SKM-1 treated with dmso at 0.1 percent for 144 hours (cell line): ENCODE measurements around the gene RPL9.
"Not testable (repeated sequence)": the region's sequence is repeated elsewhere in the genome, so short reads cannot be mapped to it uniquely, and the experiment has no call there.

Experiments used
- DNase-seq: peaks from one replicate; lab custom pipeline; 2025; ENCODE audit not compliant: unreplicated experiment; lab: John Stamatoyannopoulos, UW

The RPL9 gene

DNA sequence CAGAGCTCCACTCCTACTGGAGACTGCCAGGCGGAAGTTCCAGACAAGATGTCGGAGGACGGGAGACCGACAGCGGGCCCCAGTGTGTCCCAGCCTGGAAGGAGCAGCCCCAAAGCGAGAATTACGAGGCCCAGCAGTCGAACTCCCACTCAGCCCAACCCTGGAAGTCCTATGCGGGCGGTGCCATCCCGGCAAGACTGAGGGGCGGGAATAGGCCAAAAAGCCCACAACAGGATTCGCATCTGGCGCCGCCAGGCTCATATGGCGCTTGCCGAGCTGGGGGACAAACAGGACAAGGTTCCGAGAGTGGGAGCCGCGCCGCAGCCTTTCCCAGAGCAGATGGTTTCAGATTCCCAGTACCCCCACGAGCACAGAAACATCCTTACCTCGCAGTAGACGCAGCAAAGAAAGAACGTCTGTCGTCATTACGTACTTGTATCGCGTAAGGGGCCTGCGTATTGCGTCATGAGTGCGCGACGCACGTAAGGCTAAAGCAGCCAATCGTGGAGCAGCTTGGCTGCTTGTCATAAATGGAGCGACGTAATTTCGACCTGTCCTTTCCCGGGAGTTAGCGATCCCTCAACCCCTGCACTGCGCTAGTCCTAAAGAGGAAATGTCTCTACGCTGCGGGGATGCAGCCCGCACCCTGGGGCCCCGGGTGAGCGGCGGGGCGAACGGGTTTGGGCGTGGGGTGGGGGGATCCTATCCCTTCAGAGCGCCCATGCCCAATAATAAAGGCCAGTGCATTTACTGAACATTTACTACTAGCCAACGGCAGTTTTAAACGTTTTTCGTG, at the start of gene RPL9, which contains the start of gene LIAS:
Gene RPL9, minus strand, starts transcription at position 418 of the 796 bp plus-strand sequence. CDS start 483 bp downstream, outside the sequence.
Gene LIAS, plus strand, starts transcription at position 552 of the 796 bp plus-strand sequence. Its CDS starts 62 bp downstream, at position 614.
- peak; percentile 94 for DNase-seq

DNA sequence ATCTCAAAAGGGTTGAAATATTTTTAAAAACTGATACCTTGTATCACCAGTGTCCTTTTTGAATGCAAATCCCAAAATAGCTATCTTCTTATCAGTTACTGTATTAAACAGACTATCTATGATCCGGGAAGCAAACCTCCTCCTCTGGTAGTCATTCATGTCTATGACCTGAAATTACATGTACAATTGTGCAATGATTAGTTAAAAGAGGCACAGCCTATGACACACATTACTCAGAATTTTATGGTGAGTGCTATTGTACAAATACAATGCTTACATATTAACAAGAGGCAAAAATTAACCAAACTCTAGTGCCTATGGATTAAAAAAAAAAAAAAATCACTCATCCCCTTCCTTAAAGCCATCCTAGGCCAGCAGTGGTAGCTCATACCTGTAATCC, 46.9 kb upstream of the RPL9 start:
- DNase-seq = no peak

DNA sequence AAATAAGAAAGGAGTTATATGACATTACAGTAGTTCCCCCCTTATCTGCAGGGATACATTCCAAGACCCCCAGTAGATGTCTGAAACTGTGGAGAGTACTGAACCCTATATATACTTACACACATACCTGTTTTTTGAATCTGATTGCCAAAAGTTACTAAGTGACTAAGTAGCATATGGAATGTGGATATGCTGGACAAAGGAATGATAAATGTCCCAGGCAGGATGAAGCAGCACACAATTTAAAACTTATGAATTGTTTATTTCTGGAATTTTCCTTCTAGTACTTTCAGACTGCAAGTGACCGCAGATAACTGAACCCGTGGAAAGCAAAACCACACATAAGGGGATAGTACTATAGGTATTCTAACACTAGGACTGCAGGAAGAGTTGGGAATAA, 45.8 kb upstream of the RPL9 start:
- no peak for DNase-seq

DNA sequence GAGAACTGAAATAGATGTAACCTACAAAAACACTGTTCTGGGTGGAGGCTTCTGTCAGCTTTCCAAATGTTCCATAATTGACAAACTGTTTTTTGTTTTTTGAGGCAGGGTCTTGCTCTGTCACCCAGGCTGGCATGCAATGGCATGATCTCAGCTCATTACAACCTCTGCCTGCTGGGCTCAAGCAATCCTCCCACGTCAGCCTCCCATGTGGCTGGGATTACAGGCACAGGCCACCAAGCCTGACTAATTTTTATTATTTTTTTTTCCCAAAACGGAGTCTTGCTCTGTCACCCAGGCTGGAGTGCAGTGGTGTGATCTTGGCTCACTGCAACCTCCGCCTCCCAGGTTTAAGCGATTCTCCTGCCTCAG, 43.9 kb upstream of the RPL9 start:
- DNase-seq = not testable (repeated sequence)

DNA sequence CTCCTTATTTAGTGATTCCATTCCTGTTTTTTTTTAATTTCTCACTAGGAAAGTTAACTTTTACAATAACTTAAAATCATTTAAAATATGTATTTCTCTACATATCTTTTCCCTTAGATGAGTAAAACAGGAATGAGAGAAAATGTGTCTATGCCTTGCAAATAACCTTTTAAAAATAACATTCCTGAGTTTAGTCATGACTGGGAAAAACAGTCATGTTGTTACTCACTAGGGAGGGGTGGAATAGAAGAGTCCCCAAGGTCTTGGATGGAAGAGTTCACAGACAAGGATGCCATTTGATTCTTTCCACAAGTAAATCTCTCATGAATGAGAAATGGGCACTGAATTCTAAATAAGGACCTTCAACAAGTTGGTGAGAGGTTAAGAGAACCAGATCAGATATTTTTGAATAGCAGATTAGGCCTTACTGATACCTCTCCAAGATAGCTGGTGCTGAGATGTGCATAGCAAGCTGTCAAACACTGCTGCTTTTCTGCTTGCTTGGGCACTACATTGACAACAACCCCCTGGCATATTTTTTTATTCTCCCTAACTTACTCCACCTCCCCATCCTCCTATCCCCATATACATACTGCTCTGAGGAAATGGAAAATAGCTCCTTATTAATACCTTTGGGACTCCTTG, 43.4 kb upstream of the RPL9 start:
- no peak for DNase-seq

DNA sequence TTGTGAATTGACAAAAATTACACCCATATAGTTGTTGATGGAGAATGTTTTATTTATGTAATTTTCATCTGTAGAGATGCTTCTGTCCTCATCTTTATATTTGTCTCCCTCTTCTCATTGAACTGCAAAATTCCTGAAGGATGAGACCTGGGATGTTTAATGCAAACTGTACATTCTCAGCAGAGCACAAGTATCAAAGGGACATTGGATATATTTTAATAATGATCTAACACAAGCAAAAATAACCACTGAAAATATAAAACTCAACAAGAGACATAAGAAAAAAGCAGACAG, 40.0 kb upstream of the RPL9 start:
- DNase-seq = no peak

DNA sequence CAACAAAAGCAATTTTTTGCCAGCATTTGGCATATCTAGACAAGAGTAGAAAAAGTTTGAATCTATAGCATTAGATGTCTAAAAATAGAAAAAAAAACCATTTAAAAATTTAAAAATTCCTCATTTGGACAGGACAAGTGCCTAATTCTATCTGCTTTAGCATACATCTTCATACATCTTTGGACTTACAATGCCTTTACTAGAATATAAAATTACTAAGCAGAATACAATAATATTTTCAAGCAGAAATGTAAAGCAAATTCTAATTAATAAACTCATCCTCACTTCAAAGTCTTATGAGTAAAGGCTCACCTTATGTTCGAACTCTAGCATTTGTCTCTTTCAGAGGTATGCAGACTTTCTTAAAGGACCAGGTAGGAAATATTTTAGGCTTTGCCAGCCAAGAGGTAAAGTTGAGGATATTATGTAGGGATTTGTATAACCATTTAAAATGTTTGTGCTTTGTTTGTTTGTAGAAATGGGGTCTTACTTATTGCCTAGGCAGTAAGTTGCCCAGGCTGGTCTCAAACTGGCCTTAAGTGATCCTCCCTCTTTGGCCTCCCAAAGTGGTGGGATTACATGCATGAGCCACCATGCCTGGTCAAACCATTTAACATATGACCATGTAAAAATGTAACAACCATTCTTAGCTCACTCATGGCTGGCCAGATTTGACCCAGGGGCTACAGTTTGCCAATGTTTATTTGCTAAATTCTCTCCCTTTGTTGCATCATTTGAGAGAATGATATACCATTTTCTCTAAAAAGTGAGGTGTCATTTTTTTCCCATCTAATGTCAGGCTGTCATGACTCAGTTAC, 39.4 kb upstream of the RPL9 start:
- DNase-seq = no peak

DNA sequence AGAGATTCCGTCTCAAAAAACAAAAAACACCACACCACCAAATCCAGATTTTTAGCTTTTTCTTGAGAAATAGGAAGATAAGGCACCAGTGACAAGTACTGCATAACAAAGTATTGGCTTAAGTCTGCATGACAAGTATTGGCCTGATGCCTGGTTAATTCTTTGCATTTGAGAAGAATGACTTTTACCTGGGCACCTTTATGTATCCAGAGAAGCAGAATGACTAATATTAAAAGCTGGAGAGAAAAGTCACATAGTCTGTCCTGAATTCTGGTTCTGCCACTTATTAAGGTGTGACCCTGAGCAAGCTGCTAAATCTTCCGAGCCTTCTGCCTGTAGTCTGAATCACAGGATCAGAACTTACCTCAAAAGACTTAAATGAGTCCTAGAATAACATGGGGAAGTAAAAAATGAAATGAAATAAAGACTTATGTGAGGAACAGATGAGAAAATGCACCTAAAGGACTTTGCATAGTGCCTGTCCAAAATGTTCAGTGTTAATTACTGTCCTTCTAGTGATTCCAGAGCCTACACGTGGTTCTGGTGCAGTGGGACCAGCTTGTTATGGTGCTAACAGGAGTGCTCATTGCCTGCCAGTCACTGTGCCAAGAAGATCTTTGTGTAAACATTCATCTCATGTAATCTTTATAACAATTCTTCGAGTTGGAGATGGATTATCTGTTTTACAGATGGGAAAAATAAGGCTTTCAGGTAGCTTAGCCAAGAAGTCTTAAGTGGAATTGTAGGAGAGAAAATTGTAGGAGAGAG, 36.9 kb upstream of the RPL9 start:
- DNase-seq = no peak

DNA sequence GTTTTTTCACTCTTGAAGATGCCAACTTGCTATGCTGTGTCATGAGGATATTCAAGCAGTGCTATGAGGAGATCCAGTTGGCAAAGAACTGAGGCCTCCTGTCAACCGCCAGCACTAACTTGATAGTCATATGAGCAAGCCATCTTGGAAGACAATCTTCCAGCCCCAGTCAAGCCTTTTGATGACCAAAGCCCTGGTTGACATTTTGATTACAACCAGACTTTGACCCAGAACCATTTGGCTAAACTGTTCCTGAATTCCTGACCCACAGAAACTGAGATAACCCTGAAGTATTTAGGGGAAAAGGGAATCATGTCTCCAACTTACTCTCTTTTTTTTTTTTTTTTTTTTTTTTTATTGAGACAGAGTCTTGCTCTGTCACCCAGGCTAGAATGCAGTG, 35.6 kb upstream of the RPL9 start:
- no peak for DNase-seq

DNA sequence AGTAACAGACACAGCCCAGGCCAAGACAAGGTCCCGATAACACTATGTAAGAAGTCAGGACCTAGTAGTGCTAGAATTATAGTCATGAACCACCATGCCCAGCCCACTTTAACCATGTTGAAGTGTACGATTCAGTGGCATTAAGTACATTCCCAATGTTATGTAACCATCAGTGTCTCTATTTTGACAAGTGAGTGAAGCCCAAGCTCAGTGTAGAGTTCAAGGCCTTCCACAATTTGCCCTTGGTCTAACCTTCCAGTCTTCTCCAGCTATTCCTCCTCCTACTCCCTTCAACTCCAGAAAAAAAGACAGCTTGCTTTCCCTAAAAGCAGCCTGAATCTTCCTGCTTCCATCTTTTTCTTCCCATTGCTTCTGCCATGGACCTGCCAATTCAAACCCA, 31.6 kb upstream of the RPL9 start:
- DNase-seq = no peak

DNA sequence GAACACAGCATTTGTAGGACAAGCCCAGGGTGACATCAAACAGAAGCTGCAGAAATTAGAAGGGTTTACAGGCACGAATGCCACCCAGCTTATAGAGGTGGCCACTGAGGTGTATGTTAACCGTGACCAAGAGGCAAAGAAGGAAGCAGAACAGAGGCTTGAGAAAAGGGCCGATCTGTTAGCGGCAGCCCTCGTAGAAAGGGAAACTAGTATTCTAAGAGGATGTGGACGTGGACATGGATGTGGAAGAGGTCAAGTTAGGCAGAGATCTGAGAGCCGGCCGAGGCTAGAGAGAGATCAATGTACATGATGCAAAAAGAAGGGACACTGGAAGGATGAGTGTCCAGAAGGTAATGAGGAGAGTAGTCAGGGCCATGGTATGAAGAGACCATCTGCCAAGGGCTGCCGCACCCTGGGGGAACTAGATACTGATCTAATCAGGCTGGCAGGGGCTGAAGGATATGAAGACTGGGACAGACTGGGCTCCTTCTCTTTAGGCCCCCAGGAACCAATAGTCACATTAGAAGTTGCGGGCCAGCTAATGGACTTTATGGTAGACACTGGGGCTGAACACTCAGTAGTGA, 27.6 kb upstream of the RPL9 start:
- DNase-seq = no peak

DNA sequence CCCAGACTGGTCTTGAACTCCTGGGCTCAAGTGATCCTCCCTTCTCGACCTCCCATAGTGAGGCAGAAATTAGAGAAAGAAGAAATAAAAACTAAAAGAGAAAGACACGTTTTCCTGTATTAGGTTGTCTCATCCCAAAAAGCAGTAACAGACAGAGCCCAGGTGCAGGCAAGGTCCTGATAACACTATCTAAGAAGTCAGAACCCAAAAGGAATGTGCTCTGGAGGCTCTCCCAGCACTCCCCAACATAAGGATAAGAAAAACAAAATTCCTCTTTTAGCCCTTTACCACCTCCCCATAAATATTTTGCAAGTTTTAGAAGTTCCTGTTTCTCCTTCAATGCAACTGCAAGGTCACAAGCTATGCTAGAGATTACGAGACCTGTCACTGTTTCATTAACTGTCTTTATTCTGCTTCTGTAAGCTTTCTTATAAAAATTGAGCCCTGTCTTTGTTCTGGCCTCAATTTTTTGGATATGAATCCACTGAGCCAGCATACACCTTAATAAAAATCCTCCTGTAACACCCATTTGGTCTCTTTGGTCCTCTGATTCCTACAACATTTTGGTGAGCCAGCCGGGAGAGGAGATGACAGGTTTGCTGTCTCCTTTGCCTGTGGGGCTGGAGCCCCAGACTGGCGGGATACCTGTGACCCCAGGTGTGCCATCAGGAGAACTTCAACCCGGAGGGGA, 26.0 kb upstream of the RPL9 start:
- peak; percentile 63 for DNase-seq

DNA sequence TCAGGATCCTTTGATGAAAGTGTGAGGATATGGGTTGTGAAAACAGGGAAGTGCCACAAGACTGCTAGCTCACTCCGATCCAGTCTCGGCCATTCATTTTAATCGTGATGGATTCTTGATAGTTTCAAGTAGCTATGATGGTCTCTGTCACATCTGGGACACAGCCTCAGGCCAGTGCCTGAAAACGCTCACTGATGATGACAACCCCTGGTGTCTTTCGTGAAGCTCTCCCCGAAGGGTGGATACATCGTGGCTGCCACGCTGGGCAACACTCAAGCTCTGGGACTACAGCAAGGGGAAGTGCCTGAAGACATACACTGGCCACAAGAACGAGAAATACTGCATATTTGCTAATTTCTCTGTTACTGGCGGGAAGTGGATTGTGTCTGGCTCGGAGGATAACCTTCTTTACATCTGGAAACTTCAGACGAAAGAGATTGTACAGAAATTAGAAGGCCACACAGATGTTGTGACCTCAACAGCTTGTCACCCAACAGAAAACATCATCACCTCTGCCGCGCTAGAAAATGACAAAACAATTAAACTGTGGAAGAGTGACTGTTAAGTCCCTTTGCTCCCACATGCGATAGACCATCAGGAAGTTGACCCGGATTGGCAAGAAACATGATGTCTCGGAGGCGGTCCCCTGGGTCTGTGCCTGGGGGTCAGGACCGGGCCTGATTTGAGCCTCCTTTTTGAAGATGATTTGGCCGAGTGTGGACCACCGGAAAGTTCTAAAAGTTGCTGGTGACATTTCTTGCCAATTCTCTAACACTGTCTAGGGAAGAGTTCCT, 22.4 kb upstream of the RPL9 start:
- peak; percentile 75 for DNase-seq

DNA sequence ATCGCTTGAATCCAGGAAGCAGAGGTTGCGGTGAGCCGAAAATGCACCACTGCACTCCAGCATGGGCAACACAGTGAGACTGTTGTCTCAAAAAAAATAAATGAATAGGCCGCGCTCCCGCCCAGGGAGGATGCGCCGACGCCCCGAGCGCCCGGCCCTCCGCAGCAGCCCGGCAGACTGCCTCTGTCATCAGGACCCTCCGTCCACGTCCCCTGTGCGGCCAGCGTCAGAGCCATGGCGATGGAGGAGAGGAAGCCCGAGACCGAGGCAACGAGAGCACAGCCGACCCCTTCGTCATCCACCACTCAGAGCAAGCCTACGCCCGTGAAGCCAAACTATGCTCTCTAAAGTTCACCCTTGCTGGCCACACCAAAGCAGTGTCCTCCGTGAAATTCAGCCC, 21.5 kb upstream of the RPL9 start:
- DNase-seq = no peak

DNA sequence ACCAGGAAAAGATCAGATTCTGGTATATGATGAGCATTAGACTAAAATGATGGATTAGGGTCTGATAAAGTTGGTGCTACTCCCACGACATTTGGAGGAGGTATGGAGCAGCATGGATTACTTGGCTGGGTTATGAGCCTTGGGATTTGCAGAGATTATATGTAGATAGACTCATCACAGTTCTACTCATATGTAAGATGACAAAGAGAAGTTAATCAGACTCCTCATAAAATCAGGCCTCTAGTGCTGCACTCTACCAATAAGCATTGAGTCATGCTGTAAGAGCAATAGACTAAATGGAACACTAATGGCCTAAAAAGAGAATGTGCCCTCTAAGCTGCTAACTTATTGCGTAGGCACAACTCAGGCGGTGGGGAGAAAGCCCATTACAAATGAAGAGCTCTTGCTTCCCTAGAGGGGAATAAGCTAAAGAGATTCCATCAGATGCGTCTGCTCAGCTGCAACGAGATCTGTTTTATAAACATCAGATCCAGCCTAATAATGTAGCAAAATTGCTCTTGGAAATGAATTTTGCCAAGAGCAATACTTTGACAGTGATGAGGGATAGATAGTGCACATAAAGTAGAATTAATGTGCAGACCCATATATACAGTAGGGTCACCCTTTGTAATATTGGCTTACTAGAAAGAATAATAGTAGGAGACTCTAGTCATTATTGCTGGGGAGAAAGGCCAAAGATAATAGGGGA, 17.6 kb upstream of the RPL9 start:
- DNase-seq = no peak

DNA sequence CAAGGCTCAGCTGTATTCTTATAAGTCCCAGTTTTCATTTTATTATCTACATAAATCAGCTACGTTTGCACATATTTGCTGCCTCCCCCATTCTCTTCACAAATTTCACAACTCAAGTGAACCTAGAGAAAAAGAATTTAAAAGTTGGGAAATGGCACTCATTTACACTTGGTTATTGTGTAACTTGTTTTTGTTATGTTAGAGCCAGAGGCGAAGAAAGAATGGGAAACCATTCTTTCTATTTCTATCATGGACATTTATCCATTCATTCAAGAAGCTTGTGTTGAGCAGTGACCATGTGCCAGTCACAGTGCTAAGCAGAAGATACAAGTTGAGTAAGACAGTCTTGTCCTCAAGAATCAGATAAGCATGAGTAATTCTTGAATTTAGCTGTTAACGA, 13.7 kb upstream of the RPL9 start:
- DNase-seq = no peak

DNA sequence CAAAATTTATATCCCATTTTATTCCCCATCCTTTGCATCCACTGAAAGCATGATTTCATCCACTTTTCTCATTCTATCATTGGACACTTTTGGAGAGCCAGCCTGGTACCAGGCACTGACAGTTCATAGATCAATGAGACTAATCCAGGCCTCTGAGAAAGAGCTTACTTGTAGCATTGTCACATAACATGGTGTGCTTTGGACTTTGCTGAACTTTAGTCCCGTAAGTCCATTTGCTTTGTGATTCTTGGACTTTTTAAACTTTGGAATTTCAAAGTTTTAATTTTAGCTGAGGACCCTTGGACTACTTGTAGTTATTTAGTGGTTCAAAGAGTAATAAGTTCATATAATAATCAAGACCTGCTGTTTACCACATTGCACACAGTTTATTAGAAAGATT, 11.7 kb upstream of the RPL9 start:
- no peak for DNase-seq

DNA sequence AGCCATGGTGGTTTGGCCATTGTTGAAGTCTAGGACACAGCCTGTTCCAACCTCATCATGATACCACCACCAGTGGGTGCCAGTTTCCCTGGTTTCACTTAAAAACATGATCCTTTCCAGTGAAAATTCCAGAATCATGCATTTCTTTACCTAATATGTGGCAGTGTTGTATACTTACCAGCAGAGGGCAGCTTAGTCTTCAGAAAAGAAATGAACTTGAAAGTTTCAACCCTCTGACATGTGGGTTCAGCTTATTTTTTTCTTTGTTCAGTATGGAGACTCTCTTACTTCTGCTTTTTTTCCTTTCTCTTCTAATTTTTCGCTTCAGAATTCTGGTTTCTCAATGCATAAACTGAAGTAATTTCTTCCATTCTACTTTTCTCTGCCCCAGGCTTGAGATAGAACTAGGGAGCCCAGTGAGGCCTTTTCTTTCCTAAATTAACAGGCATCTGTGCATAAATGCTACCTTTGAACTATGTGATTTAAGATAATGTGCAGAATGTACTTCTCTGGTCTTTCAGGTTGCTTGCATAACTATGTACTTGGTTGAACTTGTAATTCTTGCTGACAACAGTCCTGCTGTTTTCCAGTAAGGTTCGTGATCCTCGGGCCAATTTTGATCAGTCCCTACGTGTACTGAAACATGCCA, 10.8 kb upstream of the RPL9 start:
- DNase-seq = peak; percentile 89
